GM12878 (cell line): ENCODE measurements around the gene TKT. TPM values are rescaled to one million over a fixed set of nuclear protein-coding genes. Genes with fewer than 3 reads are reported as not detected.

Experiments
- ATAC-seq: fragments of 200-7000 bp; cut with Tn5 transposase; 3 replicates; pipeline ENCODE4 v1.9.1; 2020; ENCODE audit warnings: mild to moderate bottlenecking, moderate library complexity
- BruUV-seq: library from RNA; stranded (reverse); fragments of 400-500 nt; replicated peaks from 2 replicates; lab custom pipeline; 2021; lab: Mats Ljungman, UMichigan
- CTCF ChIA-PET: fragments of 300-600 bp; sonication (Branson Sonifier 250); formaldehyde crosslinking; extraction: SDS; loops from one replicate; lab custom pipeline; 2021; ENCODE audit warnings: inconsistent platforms; lab: Yijun Ruan, JAX
- POLR2A ChIA-PET: fragments of 350-600 bp; formaldehyde crosslinking; extraction: SDS; loops from one replicate; lab custom pipeline; 2021; ENCODE audit warnings: inconsistent platforms; lab: Charles Lee
- RAD21 ChIA-PET: fragments of 300-600 bp; sonication (Branson Sonifier 250); formaldehyde crosslinking; loops from one replicate; lab custom pipeline; 2023; ENCODE audit warnings: antibody characterized with exemption; ENCODE audit not compliant: unreplicated experiment; lab: Charles Lee
- SMC1A ChIA-PET: fragments of 300-600 bp; sonication (Branson Sonifier 250); formaldehyde crosslinking; loops from one replicate; lab custom pipeline; 2023; ENCODE audit not compliant: unreplicated experiment, uncharacterized antibody; lab: Charles Lee
- DNase-seq: peaks from one replicate; pipeline ENCODE4 v3.0.0-alpha.2; 2011; ENCODE audit warnings: low read depth, low spot score
- FAIRE-seq: peaks from 3 replicates; lab custom pipeline; 2011; peaks lifted over from hg19 to GRCh38; lab: Jason Lieb, UNC
- H2AFZ ChIP-seq: 2 replicates; pipeline ENCODE4 v1.6.0; 2011; ENCODE audit warnings: low read depth, low read length, control low read depth; ENCODE audit not compliant: control insufficient read depth
- H3K27ac ChIP-seq: 2 replicates; pipeline ENCODE4 v1.5.1; 2011; ENCODE audit warnings: control low read depth; ENCODE audit not compliant: control insufficient read depth, insufficient read depth
- H3K27me3 ChIP-seq, 2 experiments: replicated peaks in 1 of 2; 2 replicates each; pipeline versions ENCODE4 v1.6.0 to v1.6.1; 2011; ENCODE audit warnings: low read length in 1 of 2; ENCODE audit not compliant: control insufficient read depth in 2 of 2, insufficient read depth in 2 of 2
- H3K36me3 ChIP-seq, 2 experiments: 2 replicates each; pipeline ENCODE4 v1.5.1; 2011; ENCODE audit warnings: low read length in 1 of 2; ENCODE audit not compliant: control insufficient read depth in 2 of 2, insufficient read depth in 2 of 2
- H3K4me1 ChIP-seq: 2 replicates; pipeline ENCODE4 v1.6.1; 2011; ENCODE audit warnings: mild to moderate bottlenecking, low read length, moderate library complexity, mixed read lengths; ENCODE audit not compliant: control insufficient read depth, insufficient read depth
- H3K4me2 ChIP-seq: 2 replicates; pipeline ENCODE4 v1.6.0; 2011; ENCODE audit warnings: control low read depth; ENCODE audit not compliant: control insufficient read depth, insufficient read depth
- H3K4me3 ChIP-seq: fragments of 200-600 bp; sonication (generic); 2 replicates; pipeline ENCODE4 v1.5.1; 2016
- H3K79me2 ChIP-seq: 2 replicates; pipeline ENCODE4 v1.6.0; 2011; ENCODE audit warnings: low read length; ENCODE audit not compliant: control insufficient read depth, insufficient read depth
- H3K9ac ChIP-seq: 2 replicates; pipeline ENCODE4 v1.8.0; 2011; ENCODE audit warnings: low read length, control low read depth, mixed read lengths; ENCODE audit not compliant: control insufficient read depth, insufficient read depth
- H3K9me3 ChIP-seq: replicated peaks from 3 replicates; pipeline ENCODE4 v1.5.1; 2011; ENCODE audit warnings: mild to moderate bottlenecking, low read length; ENCODE audit not compliant: control insufficient read depth, insufficient read depth
- H4K20me1 ChIP-seq: 2 replicates; pipeline ENCODE4 v1.6.0; 2011; ENCODE audit not compliant: control insufficient read depth, insufficient read depth
- BCL11A ChIP-seq: IDR thresholded peaks from 2 replicates; pipeline ENCODE4 v1.6.1; 2011; ENCODE audit warnings: low read depth, low read length
- E2F4 ChIP-seq: IDR thresholded peaks from 2 replicates; pipeline ENCODE4 v1.6.1; 2012; ENCODE audit warnings: low read depth, low read length, improper control_type of control experiment
- LARP7 ChIP-seq: fragments of 450-650 bp; IDR thresholded peaks from 2 replicates; pipeline ENCODE4 v1.6.1; 2017; ENCODE audit warnings: mild to moderate bottlenecking
- RAD51 ChIP-seq: fragments of 450-650 bp; IDR thresholded peaks from 2 replicates; pipeline ENCODE4 v1.6.1; 2016; ENCODE audit warnings: moderate library complexity, mild to moderate bottlenecking, inconsistent platforms
- SIX5 ChIP-seq: IDR thresholded peaks from 2 replicates; pipeline ENCODE4 v1.6.1; 2011; ENCODE audit warnings: mild to moderate bottlenecking, low read depth, low read length, moderate library complexity; ENCODE audit not compliant: severe bottlenecking
- SMAD5 ChIP-seq: IDR thresholded peaks from 2 replicates; pipeline ENCODE4 v1.6.1; 2016; ENCODE audit warnings: antibody characterized with exemption, low read depth
- SP1 ChIP-seq: IDR thresholded peaks from one replicate; pipeline ENCODE4 v1.6.1; 2011; ENCODE audit warnings: low read depth, low read length
- SREBF1 ChIP-seq: IDR thresholded peaks from 2 replicates; pipeline ENCODE4 v1.6.1; 2012; ENCODE audit warnings: mild to moderate bottlenecking, low read length
- SRF ChIP-seq, 2 experiments: IDR thresholded peaks; 2 replicates each; pipeline ENCODE4 v1.6.1; 2011; ENCODE audit warnings: low read depth in 2 of 2, low read length in 2 of 2, mild to moderate bottlenecking in 1 of 2, moderate library complexity in 1 of 2
- TARDBP ChIP-seq: IDR thresholded peaks from 2 replicates; pipeline ENCODE4 v1.6.1; 2016; ENCODE audit warnings: borderline replicate concordance
- WGBS: methylation state at CpG from one replicate; pipeline ENCODE4 v1.1.6; 2016; ENCODE audit warnings: low lambda C conversion rate; ENCODE audit not compliant: insufficient replicate concordance, insufficient coverage; ENCODE audit errors: missing lambda C conversion rate; 5-methylcytosine and 5-hydroxymethylcytosine counted together
- in situ Hi-C: fragments of 300-500 bp; cut with MboI; formaldehyde crosslinking; loops from 9 replicates; pipeline ENCODE4 v1.14.3; 2018; ENCODE audit warnings: mixed read lengths
- intact Hi-C: fragments of 100-400 bp; cut with micrococcal nuclease; formaldehyde crosslinking; loops from one replicate; pipeline ENCODE4 v1.14.2; 2022; ENCODE audit not compliant: unreplicated experiment
- polyA plus RNA-seq, 11 experiments: library from polyadenylated mRNA; depleted of rRNA in 4 of 11; unstranded in 6 of 11; stranded (reverse) in 5 of 11; fragments of >200 nt; fragmentation: Nextera tagmentation in 4 of 11; fragmentation: Illumina TruSeq in 1 of 11; extraction: Ambion mirVana in 4 of 11; extraction: Trizol in 1 of 11; gene quantifications; 1 replicate in 1 of 11; 2 replicates in 10 of 11; pipeline versions ENCODE4 v1.2.1 to v1.2.3, GENCODE V29; 2011 to 2016; ENCODE audit warnings: inconsistent platforms in 2 of 11, missing spikeins in 2 of 11, low read depth in 1 of 11
- total RNA-seq, 4 experiments: library from RNA; depleted of rRNA in 3 of 4; stranded (reverse); fragments of >200 nt in 3 of 4; fragmentation: Illumina TruSeq in 1 of 4; extraction: Trizol in 1 of 4; gene quantifications; 2 replicates each; pipeline versions ENCODE4 v1.2.1 to v1.2.3, GENCODE V29; 2013 to 2021
- TF ChIP-seq, protein P1 (sequence below): fragments of 150-350 bp; IDR thresholded peaks from 2 replicates; pipeline ENCODE4 v1.6.1; 2014; ENCODE audit warnings: mild to moderate bottlenecking, low read depth, low read length

Gene TKT
- total and polyA plus RNA-seq, 10 of the 15 experiments (the other 5 are each of a cell fraction or from before 2014, with no cell fraction given) = 56.4 to 385 (median 143) TPM

- no peaks in the 10 kb centered on the region for H4K20me1 ChIP-seq
- FAIRE-seq (no peak), ATAC-seq (no peak), DNase-seq (no peak)
- no peak overlapping the region for H3K27ac ChIP-seq
- WGBS = 93% methylated on average over 20 of the region's 20 CpGs
- peaks cover 45 to 58% of the 10 kb centered on the region in 2 experiments for H3K36me3 ChIP-seq
- H3K9me3 ChIP-seq = no peaks in the 10 kb centered on the region
- CTCF ChIA-PET = interaction anchor here (0.7 to 4.5 kb wide), 4 partner anchors 13 to 48 kb away, joined by 3 to 25 read pairs (median 13); partner anchors contain the start of gene PRKCD
- H3K27me3 ChIP-seq = no peaks in the 10 kb centered on the region
- RAD21 ChIA-PET = interaction anchor here (1.6 to 3.3 kb wide), 2 partner anchors 12 to 13 kb away, joined by 3 to 27 read pairs; no protein-coding TSS in a partner anchor
- no peak overlapping the region for H2AFZ ChIP-seq
- intact Hi-C loops = no loop called here
- no peak overlapping the region for H3K4me3 ChIP-seq
- POLR2A ChIA-PET = no interaction called here
- H3K9ac ChIP-seq = no peak overlapping the region
- peaks cover 10% of the 10 kb centered on the region for H3K79me2 ChIP-seq
- SMC1A ChIA-PET = interaction anchor here (2.8 to 4.6 kb wide), 2 partner anchors 13 to 18 kb away, joined by 15 to 21 read pairs; no protein-coding TSS in a partner anchor
- peaks cover 36% of the 10 kb centered on the region for H3K4me1 ChIP-seq
- TF ChIP-seq E2F4 (no peak), TARDBP (no peak), RAD51 (no peak), BCL11A (no peak), LARP7 (no peak), SRF (IDR thresholded peaks at IDR 0.05; ENCODE audit: low read depth in 2 of 2, low read length in 2 of 2) (no peak), SIX5 (no peak), SP1 (no peak), SMAD5 (no peak), SREBF1 (no peak)
- TF ChIP-seq, protein P1, sequence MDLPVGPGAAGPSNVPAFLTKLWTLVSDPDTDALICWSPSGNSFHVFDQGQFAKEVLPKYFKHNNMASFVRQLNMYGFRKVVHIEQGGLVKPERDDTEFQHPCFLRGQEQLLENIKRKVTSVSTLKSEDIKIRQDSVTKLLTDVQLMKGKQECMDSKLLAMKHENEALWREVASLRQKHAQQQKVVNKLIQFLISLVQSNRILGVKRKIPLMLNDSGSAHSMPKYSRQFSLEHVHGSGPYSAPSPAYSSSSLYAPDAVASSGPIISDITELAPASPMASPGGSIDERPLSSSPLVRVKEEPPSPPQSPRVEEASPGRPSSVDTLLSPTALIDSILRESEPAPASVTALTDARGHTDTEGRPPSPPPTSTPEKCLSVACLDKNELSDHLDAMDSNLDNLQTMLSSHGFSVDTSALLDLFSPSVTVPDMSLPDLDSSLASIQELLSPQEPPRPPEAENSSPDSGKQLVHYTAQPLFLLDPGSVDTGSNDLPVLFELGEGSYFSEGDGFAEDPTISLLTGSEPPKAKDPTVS = no peak
- H3K4me2 ChIP-seq = no peak overlapping the region
- no TSS peak for BruUV-seq
- in situ Hi-C loops = no loop called here
Measured at GRCh38 chr3:53182764-53183355, 73.0 kb downstream of the TKT start.
